Testis (tissue), 3 donors: Measurements from ENCODE around the gene SLC7A14. TPM values are rescaled to one million over a fixed set of nuclear protein-coding genes. Genes with fewer than 3 reads are reported as not detected.
A peak's percentile ranks its signal among the peaks of the same experiment; 100 is the strongest.

ENCODE experiments used
- DNase-seq: peaks from one replicate; pipeline ENCODE4 v3.0.0-alpha.2; 2019
- H3K27ac ChIP-seq, 2 donors: fragments of 200-600 bp; sonication (generic); one replicate each; pipeline ENCODE4 v1.5.1; 2019
- H3K27me3 ChIP-seq: fragments of 200-600 bp; sonication (generic); one replicate; pipeline ENCODE4 v1.5.1; 2019
- H3K36me3 ChIP-seq: fragments of 200-600 bp; sonication (generic); one replicate; pipeline ENCODE4 v1.5.1; 2017; ENCODE audit warnings: low read depth; ENCODE audit errors: missing control alignments
- H3K4me1 ChIP-seq: fragments of 200-600 bp; sonication (generic); one replicate; pipeline ENCODE4 v1.5.1; 2019
- H3K4me3 ChIP-seq, 2 donors: fragments of 200-600 bp; sonication (generic); one replicate each; pipeline ENCODE4 v1.5.1; 2017 to 2019
- H3K9me3 ChIP-seq: fragments of 200-600 bp; sonication (generic); one replicate; pipeline ENCODE4 v1.5.1; 2017
- CTCF ChIP-seq, 3 experiments: fragments of 450-650 bp in 2 of 3; fragments of 200-600 bp in 1 of 3; sonication (generic) in 1 of 3; IDR thresholded peaks; one replicate each; pipeline ENCODE4 v1.5.1; 2016 to 2019; ENCODE audit warnings: antibody characterized with exemption in 3 of 3, mild to moderate bottlenecking in 2 of 3, moderate library complexity in 1 of 3
- POLR2A ChIP-seq: fragments of 450-650 bp; IDR thresholded peaks from one replicate; pipeline ENCODE4 v1.6.1; 2017; ENCODE audit warnings: antibody characterized with exemption, mild to moderate bottlenecking, moderate library complexity
- WGBS, 2 donors: methylation state at CpG; one replicate each; pipeline ENCODE4 v1.1.5; 2018; 5-methylcytosine and 5-hydroxymethylcytosine counted together
- intact Hi-C: fragments of 100-400 bp; cut with DNase I; formaldehyde crosslinking; loops from one replicate; pipeline ENCODE4 v1.15.1; 2023; ENCODE audit warnings: low total_unique reads
- polyA plus RNA-seq: library from polyadenylated mRNA; stranded (reverse); fragments of 350-450 nt; fragmentation: Illumina TruSeq; extraction: RNeasy Lipid Tissue Mini Kit (QIAGEN cat#74804); gene quantifications from one replicate; pipeline ENCODE4 v1.2.3, GENCODE V29; 2014; ENCODE audit warnings: low read depth, low replicate concordance; ENCODE audit not compliant: insufficient read depth
- total RNA-seq, 2 donors: library from RNA; depleted of rRNA; stranded (reverse); fragments of >200 nt; gene quantifications; one replicate each; pipeline ENCODE4 v1.2.3, GENCODE V29; 2016

The SLC7A14 gene
- total and polyA plus RNA-seq, 3 donors from 2014 or later: 0.15 to 0.31 (median 0.24) TPM

GRCh38 chr3:170425491-170426239 lies 160.2 kb downstream of the SLC7A14 start:
- H3K9me3 ChIP-seq: no peaks in the 10 kb centered on the region
- no peak overlapping the region for H3K4me3 ChIP-seq
- intact Hi-C loops: loop anchor here (10.0 kb wide), 1 partner anchor 389 kb away; no protein-coding TSS in a partner anchor
- TF ChIP-seq CTCF (IDR thresholded peaks at IDR 0.05) (no peak), POLR2A (no peak)
- no peaks in the 10 kb centered on the region for H3K27me3 ChIP-seq
- peaks cover 36% of the 10 kb centered on the region for H3K4me1 ChIP-seq
- peak; percentile 91 for DNase-seq
- H3K27ac ChIP-seq: peak overlapping the region; percentile 38 to 71
- no peaks in the 10 kb centered on the region for H3K36me3 ChIP-seq
- 46 to 58% methylated on average over 11 of the region's 11 CpGs for WGBS, 2 donors

- no peak for TF ChIP-seq CTCF (IDR thresholded peaks at IDR 0.05)
- no peak for TF ChIP-seq POLR2A
- Histone ChIP-seq H3K36me3 (no peaks in the 10 kb centered on the region), H3K27me3 (no peaks in the 10 kb centered on the region), H3K4me3 (no peak overlapping the region), H3K4me1 (peaks cover 36% of the 10 kb centered on the region), H3K27ac (peak overlapping the region; percentile 38 to 71), H3K9me3 (no peaks in the 10 kb centered on the region)
- intact Hi-C loops: loop anchor here (10.0 kb wide), 1 partner anchor 390 kb away; no protein-coding TSS in a partner anchor
- DNase-seq: no peak
- WGBS, 2 donors: 50 to 66% methylated on average over 7 to 8 of the region's 8 CpGs
These were observed 161.0 kb downstream of the SLC7A14 start for GRCh38 chr3:170424879-170425278.

- no peaks in the 10 kb centered on the region for H3K36me3 ChIP-seq
- no peak for TF ChIP-seq CTCF (IDR thresholded peaks at IDR 0.05)
- 27 to 33% methylated on average over 8 of the region's 8 CpGs for WGBS, 2 donors
- intact Hi-C loops: loop anchor here (10.0 kb wide), 1 partner anchor 392 kb away; no protein-coding TSS in a partner anchor
- peaks cover 24% of the 10 kb centered on the region for H3K4me1 ChIP-seq
- H3K27ac ChIP-seq: peak overlapping the region; percentile 89 to 94
- peak overlapping the region in 1 of 2 donors; percentile 94 for H3K4me3 ChIP-seq
- DNase-seq: peak; percentile 59
- no peaks in the 10 kb centered on the region for H3K27me3 ChIP-seq
- H3K9me3 ChIP-seq: no peaks in the 10 kb centered on the region
These were observed 162.8 kb downstream of the SLC7A14 start for GRCh38 chr3:170423001-170423615.

GRCh38 chr3:170421758-170422157 lies 164.1 kb downstream of the SLC7A14 start:
- Histone ChIP-seq H3K4me3 (peak overlapping the region; percentile 80 to 94), H3K27me3 (no peaks in the 10 kb centered on the region), H3K36me3 (no peaks in the 10 kb centered on the region), H3K9me3 (no peaks in the 10 kb centered on the region), H3K4me1 (peaks cover 20% of the 10 kb centered on the region), H3K27ac (peak overlapping the region; percentile 89 to 94)
- DNase-seq: no peak
- TF ChIP-seq CTCF (IDR thresholded peaks at IDR 0.05) (no peak), POLR2A (no peak)
- intact Hi-C loops: loop anchor here (10.0 kb wide), 1 partner anchor 393 kb away; no protein-coding TSS in a partner anchor
- 41 to 55% methylated on average over 2 of the region's 2 CpGs for WGBS, 2 donors
